Glomerular visceral epithelial cell (primary cell): ENCODE measurements around the gene SIRPG.
"Not testable (repeated sequence)": the region's sequence is repeated elsewhere in the genome, so short reads cannot be mapped to it uniquely, and the experiment has no call there.

Experiments
- DNase-seq: peaks from one replicate; pipeline ENCODE4 v3.0.0-alpha.2; 2016; ENCODE audit errors: extremely low spot score

The SIRPG gene

GRCh38 chr20:1635291-1635979 is 22.1 kb downstream of the SIRPG start:
- DNase-seq: no peak

GRCh38 chr20:1633535-1633934 is 24.0 kb downstream of the SIRPG start:
- peak; percentile 24 for DNase-seq

- DNase-seq: no peak
Observed at GRCh38 chr20:1632178-1632577, 25.4 kb downstream of the SIRPG start.

- no peak for DNase-seq
Observed at GRCh38 chr20:1631309-1632151, 26.0 kb downstream of the SIRPG start.

GRCh38 chr20:1630186-1630585 is 27.4 kb downstream of the SIRPG start:
- DNase-seq: no peak

- DNase-seq: no peak
Observed at GRCh38 chr20:1629321-1629720, 28.3 kb downstream of the SIRPG start.

- DNase-seq: no peak
Observed at GRCh38 chr20:1628621-1629020, 29.0 kb downstream of the SIRPG start.

GRCh38 chr20:1627200-1627550 is 30.4 kb downstream of the SIRPG start:
- DNase-seq: no peak

- DNase-seq: no peak
Observed at GRCh38 chr20:1626528-1627199, 30.9 kb downstream of the SIRPG start.

GRCh38 chr20:1625083-1625690 is 32.4 kb downstream of the SIRPG start:
- DNase-seq: peak; percentile 0

- no peak for DNase-seq
Observed at GRCh38 chr20:1623501-1624205, 33.9 kb downstream of the SIRPG start.

GRCh38 chr20:1622450-1622849 is 35.1 kb downstream of the SIRPG start:
- no peak for DNase-seq

GRCh38 chr20:1621316-1621715 is 36.3 kb downstream of the SIRPG start:
- peak; percentile 0 for DNase-seq

- DNase-seq: peak; percentile 50
Observed at GRCh38 chr20:1619861-1620444, 37.6 kb downstream of the SIRPG start, which contains the start of gene SIRPB1. Gene SIRPB1, minus strand, starts transcription at chr20:1620009. Its CDS starts 65 bp downstream, at chr20:1619944.

GRCh38 chr20:1618954-1619540 is 38.5 kb downstream of the SIRPG start:
- DNase-seq: no peak

- DNase-seq: no peak
Observed at GRCh38 chr20:1618479-1618878, 39.1 kb downstream of the SIRPG start.

GRCh38 chr20:1616858-1617434 is 40.6 kb downstream of the SIRPG start:
- peak; percentile 0 for DNase-seq

GRCh38 chr20:1610404-1610803 is 47.2 kb downstream of the SIRPG start:
- not testable (repeated sequence) for DNase-seq

GRCh38 chr20:1608678-1609347 is 48.8 kb downstream of the SIRPG start:
- DNase-seq: not testable (repeated sequence)

GRCh38 chr20:1600736-1601135 is 56.8 kb downstream of the SIRPG start:
- DNase-seq: no peak
